ENCODE data around the gene PCDHGB3. TPM values are rescaled to one million over a fixed set of nuclear protein-coding genes. Genes with fewer than 3 reads are reported as not detected.

PCDHGB3 gene
- total RNA-seq, 1 donor from 2014 or later: 2.6 TPM

DNA sequence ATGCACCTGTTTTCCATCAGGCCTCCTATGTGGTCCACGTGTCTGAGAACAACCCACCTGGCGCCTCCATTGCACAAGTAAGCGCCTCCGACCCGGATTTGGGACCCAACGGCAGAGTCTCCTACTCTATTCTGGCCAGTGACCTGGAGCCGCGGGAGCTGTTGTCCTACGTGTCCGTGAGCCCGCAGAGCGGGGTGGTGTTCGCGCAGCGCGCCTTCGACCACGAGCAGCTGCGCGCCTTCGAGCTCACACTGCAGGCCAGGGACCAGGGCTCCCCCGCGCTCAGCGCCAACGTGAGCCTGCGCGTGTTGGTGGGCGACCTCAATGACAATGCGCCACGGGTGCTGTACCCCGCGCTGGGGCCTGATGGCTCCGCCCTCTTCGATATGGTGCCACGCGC is 18.5 kb upstream of the PCDHGB3 start:
- peaks cover 13% of the 10 kb centered on the region for H3K9me3 Mint-ChIP-seq
- DNase-seq (no peak), ATAC-seq (ENCODE audit: low read depth) (no peak)
- intact Hi-C loops (cut with micrococcal nuclease): no loop called here
- peaks cover 56% of the 10 kb centered on the region for H3K27me3 Mint-ChIP-seq
- no peak overlapping the region for H3K4me3 Mint-ChIP-seq
- POLR2A ChIA-PET: no interaction called here
- CTCF ChIA-PET: interaction anchor here (1.2 to 2.5 kb wide), 2 partner anchors 31 to 212 kb away, joined by 3 to 8 read pairs; partner anchors contain the start of gene TAF7
- no peaks in the 10 kb centered on the region for H3K36me3 Mint-ChIP-seq (ENCODE audit: low read depth)
- no peaks in the 10 kb centered on the region for H3K4me1 Mint-ChIP-seq
- H3K27ac Mint-ChIP-seq: no peak overlapping the region
- TF ChIP-seq, protein P1, sequence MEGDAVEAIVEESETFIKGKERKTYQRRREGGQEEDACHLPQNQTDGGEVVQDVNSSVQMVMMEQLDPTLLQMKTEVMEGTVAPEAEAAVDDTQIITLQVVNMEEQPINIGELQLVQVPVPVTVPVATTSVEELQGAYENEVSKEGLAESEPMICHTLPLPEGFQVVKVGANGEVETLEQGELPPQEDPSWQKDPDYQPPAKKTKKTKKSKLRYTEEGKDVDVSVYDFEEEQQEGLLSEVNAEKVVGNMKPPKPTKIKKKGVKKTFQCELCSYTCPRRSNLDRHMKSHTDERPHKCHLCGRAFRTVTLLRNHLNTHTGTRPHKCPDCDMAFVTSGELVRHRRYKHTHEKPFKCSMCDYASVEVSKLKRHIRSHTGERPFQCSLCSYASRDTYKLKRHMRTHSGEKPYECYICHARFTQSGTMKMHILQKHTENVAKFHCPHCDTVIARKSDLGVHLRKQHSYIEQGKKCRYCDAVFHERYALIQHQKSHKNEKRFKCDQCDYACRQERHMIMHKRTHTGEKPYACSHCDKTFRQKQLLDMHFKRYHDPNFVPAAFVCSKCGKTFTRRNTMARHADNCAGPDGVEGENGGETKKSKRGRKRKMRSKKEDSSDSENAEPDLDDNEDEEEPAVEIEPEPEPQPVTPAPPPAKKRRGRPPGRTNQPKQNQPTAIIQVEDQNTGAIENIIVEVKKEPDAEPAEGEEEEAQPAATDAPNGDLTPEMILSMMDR (IDR thresholded peaks at IDR 0.05): no peak

DNA sequence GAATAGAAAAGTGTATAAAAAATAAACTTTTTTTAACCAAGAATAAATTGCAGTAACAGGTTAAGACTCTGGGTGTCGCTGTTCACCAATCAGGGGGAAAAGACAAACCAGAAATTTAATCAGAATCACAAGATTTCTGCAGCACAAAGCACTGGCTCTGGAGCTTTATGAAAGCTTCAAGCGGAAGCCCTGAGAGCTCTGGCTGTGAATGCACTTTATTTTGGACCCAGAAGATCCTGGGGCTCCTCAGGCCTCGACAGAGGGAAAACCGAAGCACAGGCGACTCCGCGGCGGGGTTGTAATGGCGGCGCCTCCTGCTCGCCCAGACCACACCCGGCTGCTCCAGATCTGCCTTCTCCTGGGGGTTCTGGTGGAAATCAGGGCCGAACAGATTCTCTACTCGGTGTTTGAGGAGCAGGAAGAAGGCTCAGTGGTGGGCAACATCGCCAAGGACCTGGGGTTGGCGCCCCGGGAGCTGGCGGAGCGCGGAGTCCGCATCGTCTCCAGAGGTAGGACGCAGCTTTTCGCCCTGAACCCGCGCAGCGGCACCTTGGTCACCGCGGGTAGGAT is 15.1 kb upstream of the PCDHGB3 start, which contains the start of gene PCDHGA4:
TSS of gene PCDHGA4 (plus strand) at position 122 of the 570 bp plus-strand sequence. CDS start at position 209, 87 bp downstream.
- Mint-ChIP-seq H3K4me1 (no peaks in the 10 kb centered on the region), H3K9me3 (peaks cover 18% of the 10 kb centered on the region), H3K27ac (no peak within 1 kb of the TSS), H3K27me3 (peaks cover 58% of the 10 kb centered on the region), H3K4me3 (no peak within 1 kb of the TSS), H3K36me3 (ENCODE audit: low read depth) (peaks cover 2% of the 10 kb centered on the region)
- ChIA-PET POLR2A (no interaction called here), CTCF (interaction anchor here (1.3 kb wide), 1 partner anchor 209 kb away, joined by 5 read pairs; no protein-coding TSS in a partner anchor)
- intact Hi-C loops (cut with micrococcal nuclease): no loop called here
- TF ChIP-seq, protein P1 (IDR thresholded peaks at IDR 0.05): no peak
- DNase-seq: no peak
- ATAC-seq (ENCODE audit: low read depth): no peak

DNA sequence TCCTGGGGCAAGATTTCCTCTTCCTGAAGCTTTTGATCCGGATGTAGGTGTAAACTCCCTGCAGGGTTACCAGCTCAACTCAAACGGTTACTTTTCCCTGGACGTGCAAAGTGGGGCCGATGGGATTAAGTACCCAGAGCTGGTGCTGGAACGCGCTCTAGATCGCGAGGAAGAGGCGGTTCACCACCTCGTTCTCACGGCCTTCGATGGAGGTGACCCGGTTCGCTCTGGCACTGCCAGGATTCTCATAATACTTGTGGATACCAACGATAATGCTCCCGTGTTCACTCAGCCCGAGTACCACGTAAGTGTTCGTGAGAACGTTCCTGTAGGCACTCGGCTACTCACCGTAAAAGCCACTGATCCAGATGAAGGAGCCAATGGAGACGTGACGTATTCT is 14.4 kb upstream of the PCDHGB3 start:
- no peak overlapping the region for H3K4me3 Mint-ChIP-seq
- H3K4me1 Mint-ChIP-seq: no peaks in the 10 kb centered on the region
- TF ChIP-seq, protein P1 (IDR thresholded peaks at IDR 0.05): no peak
- CTCF ChIA-PET: interaction anchor here (1.3 kb wide), 1 partner anchor 208 kb away, joined by 5 read pairs; no protein-coding TSS in a partner anchor
- H3K27ac Mint-ChIP-seq: no peak overlapping the region
- POLR2A ChIA-PET: no interaction called here
- peaks cover 59% of the 10 kb centered on the region for H3K27me3 Mint-ChIP-seq
- ATAC-seq (ENCODE audit: low read depth) (no peak), DNase-seq (no peak)
- peaks cover 2% of the 10 kb centered on the region for H3K36me3 Mint-ChIP-seq (ENCODE audit: low read depth)
- intact Hi-C loops (cut with micrococcal nuclease): no loop called here
- peaks cover 19% of the 10 kb centered on the region for H3K9me3 Mint-ChIP-seq

DNA sequence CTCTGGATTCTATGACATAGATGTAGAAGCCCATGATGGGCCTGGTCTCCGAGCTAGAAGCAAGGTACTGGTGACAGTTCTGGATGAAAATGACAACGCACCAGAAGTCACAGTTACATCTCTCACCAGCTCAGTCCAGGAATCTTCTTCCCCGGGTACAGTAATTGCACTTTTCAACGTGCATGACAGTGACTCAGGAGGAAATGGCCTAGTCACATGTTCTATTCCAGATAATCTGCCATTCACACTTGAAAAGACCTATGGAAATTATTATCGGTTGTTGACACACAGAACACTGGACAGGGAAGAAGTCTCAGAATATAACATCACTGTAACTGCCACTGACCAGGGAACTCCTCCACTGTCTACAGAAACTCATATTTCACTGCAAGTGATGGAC is 13.9 kb upstream of the PCDHGB3 start:
- Mint-ChIP-seq H3K9me3 (peaks cover 22% of the 10 kb centered on the region), H3K4me1 (no peaks in the 10 kb centered on the region), H3K27me3 (peaks cover 60% of the 10 kb centered on the region), H3K27ac (no peak overlapping the region), H3K4me3 (no peak overlapping the region), H3K36me3 (ENCODE audit: low read depth) (peaks cover 4% of the 10 kb centered on the region)
- ChIA-PET POLR2A (no interaction called here), CTCF (interaction anchor here (1.3 kb wide), 1 partner anchor 208 kb away, joined by 5 read pairs; no protein-coding TSS in a partner anchor)
- DNase-seq (no peak), ATAC-seq (ENCODE audit: low read depth) (no peak)
- intact Hi-C loops (cut with micrococcal nuclease): no loop called here
- TF ChIP-seq, protein P1 (IDR thresholded peaks at IDR 0.05): no peak

DNA sequence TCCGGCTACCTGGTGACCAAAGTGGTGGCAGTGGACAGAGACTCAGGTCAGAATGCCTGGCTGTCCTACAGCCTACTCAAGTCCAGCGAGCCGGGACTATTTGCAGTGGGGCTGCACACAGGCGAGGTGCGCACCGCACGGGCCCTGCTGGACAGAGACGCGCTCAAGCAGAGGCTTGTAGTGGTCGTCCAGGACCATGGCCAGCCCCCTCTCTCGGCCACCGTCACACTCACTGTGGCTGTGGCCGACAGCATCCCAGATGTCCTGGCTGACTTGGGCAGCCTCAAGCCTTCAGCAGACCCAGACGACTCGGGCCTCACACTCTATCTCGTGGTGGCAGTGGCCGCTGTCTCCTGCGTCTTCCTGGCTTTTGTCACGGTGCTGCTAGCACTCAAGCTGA is 13.1 kb upstream of the PCDHGB3 start:
- ChIA-PET CTCF (no interaction called here), POLR2A (no interaction called here)
- H3K36me3 Mint-ChIP-seq (ENCODE audit: low read depth): peaks cover 7% of the 10 kb centered on the region
- intact Hi-C loops (cut with micrococcal nuclease): no loop called here
- H3K9me3 Mint-ChIP-seq: peaks cover 25% of the 10 kb centered on the region
- no peak overlapping the region for H3K4me3 Mint-ChIP-seq
- ATAC-seq (ENCODE audit: low read depth) (no peak), DNase-seq (no peak)
- no peak overlapping the region for H3K27ac Mint-ChIP-seq
- peaks cover 60% of the 10 kb centered on the region for H3K27me3 Mint-ChIP-seq
- no peaks in the 10 kb centered on the region for H3K4me1 Mint-ChIP-seq
- TF ChIP-seq, protein P1 (IDR thresholded peaks at IDR 0.05): no peak
